Skin epidermis (tissue), 12 donors: ENCODE results near the gene RSAD2.
"Not testable (repeated sequence)": the region's sequence is repeated elsewhere in the genome, so short reads cannot be mapped to it uniquely, and the experiment has no call there.

Source experiments
- H3K27ac ChIP-seq, 21 experiments: fragments of 200-600 bp; sonication (generic) in 11 of 21; one replicate each; pipeline ENCODE4 v1.5.0; 2020; ENCODE audit warnings: mild to moderate bottlenecking in 3 of 21, inconsistent platforms in 2 of 21, moderate library complexity in 2 of 21
- H3K4me3 ChIP-seq, 7 experiments: fragments of 200-600 bp; sonication (generic) in 2 of 7; one replicate each; pipeline ENCODE4 v1.5.0; 2020; ENCODE audit warnings: inconsistent platforms in 2 of 7, mild to moderate bottlenecking in 2 of 7, moderate library complexity in 1 of 7

The RSAD2 gene

GRCh38 chr2:6921321-6921922 is 43.8 kb downstream of the RSAD2 start:
- H3K27ac ChIP-seq, result no peak overlapping the region

GRCh38 chr2:6922201-6922656 is 44.7 kb downstream of the RSAD2 start:
- Histone ChIP-seq H3K4me3 (no peak overlapping the region), H3K27ac (no peak overlapping the region)

More at GRCh38 chr2:6921321-6921922, 43.8 kb downstream of the RSAD2 start:
- H3K4me3 ChIP-seq, result no peak overlapping the region

GRCh38 chr2:6923319-6923718 is 45.7 kb downstream of the RSAD2 start:
- no peak overlapping the region for H3K27ac ChIP-seq
- no peak overlapping the region for H3K4me3 ChIP-seq

GRCh38 chr2:6924101-6924923 is 46.7 kb downstream of the RSAD2 start:
- Histone ChIP-seq H3K4me3 (no peak overlapping the region), H3K27ac (no peak overlapping the region)

- Histone ChIP-seq H3K4me3 (no peak overlapping the region), H3K27ac (no peak overlapping the region)
These were observed 47.4 kb downstream of the RSAD2 start for GRCh38 chr2:6924924-6925409.

- no peak overlapping the region for H3K27ac ChIP-seq
These were observed 48.6 kb downstream of the RSAD2 start for GRCh38 chr2:6926071-6926732.

GRCh38 chr2:6927186-6927585 is 49.6 kb downstream of the RSAD2 start:
- Histone ChIP-seq H3K27ac (no peak overlapping the region), H3K4me3 (no peak overlapping the region)

More at GRCh38 chr2:6926071-6926732, 48.6 kb downstream of the RSAD2 start:
- H3K4me3 ChIP-seq, result no peak overlapping the region

GRCh38 chr2:6927753-6928152 is 50.2 kb downstream of the RSAD2 start:
- Histone ChIP-seq H3K27ac (no peak overlapping the region), H3K4me3 (no peak overlapping the region)

GRCh38 chr2:6928452-6928851 is 50.9 kb downstream of the RSAD2 start:
- no peak overlapping the region for H3K27ac ChIP-seq
- no peak overlapping the region for H3K4me3 ChIP-seq

- Histone ChIP-seq H3K27ac (no peak overlapping the region), H3K4me3 (no peak overlapping the region)
These were observed 51.7 kb downstream of the RSAD2 start for GRCh38 chr2:6929196-6929819.

GRCh38 chr2:6930923-6931647 is 53.5 kb downstream of the RSAD2 start:
- H3K27ac ChIP-seq, result no peak overlapping the region
- no peak overlapping the region for H3K4me3 ChIP-seq

GRCh38 chr2:6931753-6932152 is 54.2 kb downstream of the RSAD2 start:
- Histone ChIP-seq H3K27ac (no peak overlapping the region), H3K4me3 (no peak overlapping the region)

GRCh38 chr2:6932206-6932605 is 54.6 kb downstream of the RSAD2 start:
- Histone ChIP-seq H3K4me3 (no peak overlapping the region), H3K27ac (no peak overlapping the region)

GRCh38 chr2:6932828-6933227 is 55.3 kb downstream of the RSAD2 start:
- Histone ChIP-seq H3K4me3 (no peak overlapping the region), H3K27ac (no peak overlapping the region)

GRCh38 chr2:6933911-6934310 is 56.3 kb downstream of the RSAD2 start:
- no peak overlapping the region for H3K4me3 ChIP-seq
- H3K27ac ChIP-seq, result no peak overlapping the region

- Histone ChIP-seq H3K27ac (no peak overlapping the region), H3K4me3 (no peak overlapping the region)
These were observed 56.8 kb downstream of the RSAD2 start for GRCh38 chr2:6934345-6934744.

- Histone ChIP-seq H3K27ac (no peak overlapping the region), H3K4me3 (no peak overlapping the region)
These were observed 57.4 kb downstream of the RSAD2 start for GRCh38 chr2:6934758-6935651.

- H3K27ac ChIP-seq, H3K4me3 ChIP-seq: not testable (repeated sequence)
These were observed 58.1 kb downstream of the RSAD2 start for GRCh38 chr2:6935652-6936020.

GRCh38 chr2:6937157-6937556 is 59.6 kb downstream of the RSAD2 start:
- no peak overlapping the region for H3K4me3 ChIP-seq
- no peak overlapping the region for H3K27ac ChIP-seq
